Testis (tissue), 3 donors: ENCODE data around the gene ZNF277. TPM values are rescaled to one million over a fixed set of nuclear protein-coding genes. Genes with fewer than 3 reads are reported as not detected.

Experiments
- DNase-seq: peaks from one replicate; pipeline ENCODE4 v3.0.0-alpha.2; 2019
- H3K27ac ChIP-seq, 2 donors: fragments of 200-600 bp; sonication (generic); one replicate each; pipeline ENCODE4 v1.5.1; 2019
- H3K27me3 ChIP-seq: fragments of 200-600 bp; sonication (generic); one replicate; pipeline ENCODE4 v1.5.1; 2019
- H3K36me3 ChIP-seq: fragments of 200-600 bp; sonication (generic); one replicate; pipeline ENCODE4 v1.5.1; 2017; ENCODE audit warnings: low read depth; ENCODE audit errors: missing control alignments
- H3K4me1 ChIP-seq: fragments of 200-600 bp; sonication (generic); one replicate; pipeline ENCODE4 v1.5.1; 2019
- H3K4me3 ChIP-seq, 2 donors: fragments of 200-600 bp; sonication (generic); one replicate each; pipeline ENCODE4 v1.5.1; 2017 to 2019
- H3K9me3 ChIP-seq: fragments of 200-600 bp; sonication (generic); one replicate; pipeline ENCODE4 v1.5.1; 2017
- POLR2A ChIP-seq: fragments of 450-650 bp; IDR thresholded peaks from one replicate; pipeline ENCODE4 v1.6.1; 2017; ENCODE audit warnings: antibody characterized with exemption, mild to moderate bottlenecking, moderate library complexity
- WGBS, 2 donors: methylation state at CpG; one replicate each; pipeline ENCODE4 v1.1.5; 2018; 5-methylcytosine and 5-hydroxymethylcytosine counted together
- intact Hi-C: fragments of 100-400 bp; cut with DNase I; formaldehyde crosslinking; loops from one replicate; pipeline ENCODE4 v1.15.1; 2023; ENCODE audit warnings: low total_unique reads
- polyA plus RNA-seq: library from polyadenylated mRNA; stranded (reverse); fragments of 350-450 nt; fragmentation: Illumina TruSeq; extraction: RNeasy Lipid Tissue Mini Kit (QIAGEN cat#74804); gene quantifications from one replicate; pipeline ENCODE4 v1.2.3, GENCODE V29; 2014; ENCODE audit warnings: low read depth, low replicate concordance; ENCODE audit not compliant: insufficient read depth
- total RNA-seq, 2 donors: library from RNA; depleted of rRNA; stranded (reverse); fragments of >200 nt; gene quantifications; one replicate each; pipeline ENCODE4 v1.2.3, GENCODE V29; 2016
- TF ChIP-seq, protein P1 (sequence below), 3 experiments: fragments of 450-650 bp in 2 of 3; fragments of 200-600 bp in 1 of 3; sonication (generic) in 1 of 3; IDR thresholded peaks; one replicate each; pipeline ENCODE4 v1.5.1; 2016 to 2019; ENCODE audit warnings: antibody characterized with exemption in 3 of 3, mild to moderate bottlenecking in 2 of 3, moderate library complexity in 1 of 3

ZNF277 gene
- total and polyA plus RNA-seq, 3 donors from 2014 or later, result 13.9 to 15.4 (median 14.6) TPM

DNA sequence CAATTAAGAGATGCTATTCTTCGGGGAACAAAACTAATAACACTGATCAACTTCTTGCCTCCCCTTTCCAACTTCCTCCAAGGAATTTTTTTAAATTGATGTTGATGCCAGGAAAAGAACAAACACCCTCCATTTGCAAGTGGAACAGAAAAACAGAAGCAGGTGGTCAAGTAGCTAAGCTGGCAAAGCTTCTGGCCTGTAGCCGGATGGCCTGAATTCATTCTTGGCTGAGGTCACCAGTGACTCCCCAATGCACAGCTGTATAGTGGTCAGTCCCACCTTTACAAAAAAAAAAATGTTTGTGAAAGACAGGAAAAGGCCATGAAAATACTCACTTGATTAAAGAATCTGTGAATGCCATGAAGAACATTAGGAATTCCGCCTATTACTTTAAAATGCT, 39.3 kb upstream of the ZNF277 start:
- intact Hi-C loops, result no loop called here
- H3K27ac ChIP-seq, result no peak overlapping the region
- no peaks in the 10 kb centered on the region for H3K4me1 ChIP-seq
- no peaks in the 10 kb centered on the region for H3K9me3 ChIP-seq
- no peaks in the 10 kb centered on the region for H3K27me3 ChIP-seq
- H3K36me3 ChIP-seq, result no peaks in the 10 kb centered on the region
- WGBS, 2 donors, result 85 to 88% methylated on average over 3 of the region's 3 CpGs
- no peak for TF ChIP-seq POLR2A
- TF ChIP-seq, protein P1, sequence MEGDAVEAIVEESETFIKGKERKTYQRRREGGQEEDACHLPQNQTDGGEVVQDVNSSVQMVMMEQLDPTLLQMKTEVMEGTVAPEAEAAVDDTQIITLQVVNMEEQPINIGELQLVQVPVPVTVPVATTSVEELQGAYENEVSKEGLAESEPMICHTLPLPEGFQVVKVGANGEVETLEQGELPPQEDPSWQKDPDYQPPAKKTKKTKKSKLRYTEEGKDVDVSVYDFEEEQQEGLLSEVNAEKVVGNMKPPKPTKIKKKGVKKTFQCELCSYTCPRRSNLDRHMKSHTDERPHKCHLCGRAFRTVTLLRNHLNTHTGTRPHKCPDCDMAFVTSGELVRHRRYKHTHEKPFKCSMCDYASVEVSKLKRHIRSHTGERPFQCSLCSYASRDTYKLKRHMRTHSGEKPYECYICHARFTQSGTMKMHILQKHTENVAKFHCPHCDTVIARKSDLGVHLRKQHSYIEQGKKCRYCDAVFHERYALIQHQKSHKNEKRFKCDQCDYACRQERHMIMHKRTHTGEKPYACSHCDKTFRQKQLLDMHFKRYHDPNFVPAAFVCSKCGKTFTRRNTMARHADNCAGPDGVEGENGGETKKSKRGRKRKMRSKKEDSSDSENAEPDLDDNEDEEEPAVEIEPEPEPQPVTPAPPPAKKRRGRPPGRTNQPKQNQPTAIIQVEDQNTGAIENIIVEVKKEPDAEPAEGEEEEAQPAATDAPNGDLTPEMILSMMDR (IDR thresholded peaks at IDR 0.05), result no peak
- no peak for DNase-seq
- no peak overlapping the region for H3K4me3 ChIP-seq

DNA sequence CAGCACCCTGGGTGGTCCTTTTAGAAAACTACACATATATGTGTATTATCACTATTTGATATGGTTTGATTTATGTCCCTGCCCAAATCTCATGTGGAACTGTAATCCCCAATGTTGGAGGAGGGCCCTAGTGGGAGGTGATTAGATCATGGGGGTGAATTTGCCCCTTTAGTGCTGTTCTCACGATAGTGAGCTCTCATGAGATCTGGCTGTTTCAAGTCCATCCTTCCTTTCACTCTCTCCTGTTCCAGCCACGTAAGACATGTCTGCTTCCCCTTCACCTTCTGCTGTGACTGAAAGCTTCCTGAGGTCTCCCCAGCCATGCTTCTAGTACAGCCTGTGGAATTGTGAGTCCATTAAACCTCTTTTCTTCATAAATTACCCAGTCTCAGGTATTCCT, 37.6 kb upstream of the ZNF277 start:
- TF ChIP-seq POLR2A, result no peak
- TF ChIP-seq, protein P1 (IDR thresholded peaks at IDR 0.05), result no peak
- intact Hi-C loops, result no loop called here
- Histone ChIP-seq H3K4me1 (no peaks in the 10 kb centered on the region), H3K27me3 (no peaks in the 10 kb centered on the region), H3K27ac (no peak overlapping the region), H3K36me3 (no peaks in the 10 kb centered on the region), H3K9me3 (no peaks in the 10 kb centered on the region), H3K4me3 (no peak overlapping the region)
- 77 to 86% methylated on average over 2 of the region's 2 CpGs for WGBS, 2 donors
- DNase-seq, result no peak

DNA sequence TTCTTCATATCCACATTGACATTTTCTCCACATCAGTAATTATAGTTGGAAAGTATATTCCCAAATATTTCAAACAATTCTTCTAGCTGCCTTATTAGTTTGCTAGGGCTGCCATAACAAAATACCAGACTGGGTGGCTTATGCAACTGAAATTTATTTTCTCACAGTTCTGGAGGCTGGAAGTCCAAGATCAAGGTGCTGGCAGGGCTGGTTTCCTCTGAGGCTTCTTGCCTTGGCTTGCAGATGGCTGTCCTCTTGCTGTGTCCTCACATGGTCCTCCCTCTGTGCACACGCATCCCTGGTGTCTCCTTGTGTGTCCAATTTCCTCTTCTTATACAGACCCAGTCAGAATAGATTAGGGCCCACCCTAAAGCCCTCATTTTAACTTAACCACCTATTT, 34.8 kb upstream of the ZNF277 start:
- Histone ChIP-seq H3K4me1 (no peaks in the 10 kb centered on the region), H3K27me3 (no peaks in the 10 kb centered on the region), H3K27ac (no peak overlapping the region), H3K4me3 (no peak overlapping the region), H3K9me3 (no peaks in the 10 kb centered on the region), H3K36me3 (no peaks in the 10 kb centered on the region)
- intact Hi-C loops, result no loop called here
- 83 to 93% methylated on average over 1 of the region's 1 CpG for WGBS, 2 donors
- TF ChIP-seq POLR2A, result no peak
- TF ChIP-seq, protein P1 (IDR thresholded peaks at IDR 0.05), result no peak
- DNase-seq, result no peak

DNA sequence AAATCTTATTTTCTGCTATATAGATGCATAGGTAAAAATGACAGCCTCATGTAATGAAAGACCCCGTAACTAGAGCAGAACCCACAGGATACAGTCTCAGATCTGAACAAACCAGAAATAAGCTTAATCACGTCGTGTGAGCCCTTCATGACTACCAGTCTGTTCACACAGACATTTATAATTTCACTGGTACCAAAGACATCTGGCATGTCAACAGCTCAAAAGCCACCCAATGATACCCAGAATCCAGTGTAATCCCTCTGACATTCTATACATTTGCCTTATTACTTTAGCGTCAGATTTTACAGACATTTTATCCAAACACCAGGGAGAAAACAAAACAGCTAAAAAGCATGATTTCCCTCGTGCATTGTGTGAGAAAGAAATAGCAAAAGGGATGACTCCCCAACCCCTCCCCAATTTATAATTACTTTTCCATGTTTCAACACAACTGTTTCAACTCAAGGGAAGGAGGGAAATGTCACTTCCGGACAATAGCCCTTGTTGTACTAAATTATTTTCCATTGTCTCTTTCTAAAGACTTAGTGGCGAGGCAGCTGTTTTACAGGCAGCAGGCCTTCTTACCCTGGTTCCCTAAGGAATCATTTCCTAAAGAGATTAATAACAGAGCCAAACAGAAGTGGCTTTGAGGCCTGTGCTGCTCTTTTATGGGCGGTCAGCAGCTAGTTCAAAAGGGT, 33.5 kb upstream of the ZNF277 start:
- Histone ChIP-seq H3K4me1 (no peaks in the 10 kb centered on the region), H3K9me3 (no peaks in the 10 kb centered on the region), H3K36me3 (no peaks in the 10 kb centered on the region), H3K27ac (no peak overlapping the region), H3K4me3 (no peak overlapping the region), H3K27me3 (no peaks in the 10 kb centered on the region)
- intact Hi-C loops, result no loop called here
- WGBS, 2 donors, result 75 to 79% methylated on average over 8 of the region's 8 CpGs
- no peak for DNase-seq
- no peak for TF ChIP-seq POLR2A
- TF ChIP-seq, protein P1 (IDR thresholded peaks at IDR 0.05), result no peak

DNA sequence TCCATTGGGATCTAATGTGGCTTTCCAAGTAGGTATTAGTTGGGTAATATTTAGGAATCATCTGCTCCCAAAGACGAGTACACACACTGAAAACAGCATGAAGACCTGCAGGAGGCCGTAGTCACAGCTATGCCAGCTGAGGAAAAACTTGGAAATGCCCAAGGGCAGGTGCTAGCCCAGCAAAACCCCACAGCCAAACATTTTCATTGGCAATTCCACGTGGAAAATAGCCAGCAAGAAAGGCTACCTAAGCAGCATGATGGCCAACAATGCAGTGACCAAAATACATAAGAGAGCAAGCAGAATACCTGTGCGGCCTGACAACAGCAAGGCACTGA, 33.0 kb upstream of the ZNF277 start:
- Histone ChIP-seq H3K9me3 (no peaks in the 10 kb centered on the region), H3K27ac (no peak overlapping the region), H3K27me3 (no peaks in the 10 kb centered on the region), H3K4me1 (no peaks in the 10 kb centered on the region), H3K36me3 (no peaks in the 10 kb centered on the region), H3K4me3 (no peak overlapping the region)
- DNase-seq, result no peak
- intact Hi-C loops, result no loop called here
- 68 to 84% methylated on average over 4 of the region's 4 CpGs for WGBS, 2 donors
- TF ChIP-seq POLR2A, result no peak
- TF ChIP-seq, protein P1 (IDR thresholded peaks at IDR 0.05), result no peak
